UCSD-AML1 (cell line): ENCODE data around the gene ASIC5.

Source experiments
- DNase-seq: peaks from one replicate; lab custom pipeline; 2025; ENCODE audit not compliant: unreplicated experiment; lab: John Stamatoyannopoulos, UW

Gene ASIC5

DNA sequence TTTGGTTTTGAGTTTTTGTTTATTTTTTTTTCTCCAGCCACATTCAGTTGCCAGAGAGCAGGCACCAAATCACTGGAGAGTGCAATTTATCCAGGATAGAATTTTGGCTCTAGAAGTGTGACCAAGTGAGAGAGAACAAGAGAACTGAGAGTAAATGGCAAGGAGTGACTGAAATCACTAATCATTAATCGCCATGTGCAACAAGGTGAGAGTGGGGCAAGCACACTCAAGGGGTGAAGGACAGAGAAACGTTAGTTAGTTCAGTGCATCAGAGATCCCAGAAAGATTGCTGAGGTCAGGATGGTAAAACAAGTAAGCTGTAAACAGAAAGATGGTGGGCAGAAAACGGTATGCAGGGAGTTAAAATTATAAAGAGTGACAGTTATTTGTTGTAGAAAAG is 17.8 kb upstream of the ASIC5 start:
- DNase-seq = no peak

DNA sequence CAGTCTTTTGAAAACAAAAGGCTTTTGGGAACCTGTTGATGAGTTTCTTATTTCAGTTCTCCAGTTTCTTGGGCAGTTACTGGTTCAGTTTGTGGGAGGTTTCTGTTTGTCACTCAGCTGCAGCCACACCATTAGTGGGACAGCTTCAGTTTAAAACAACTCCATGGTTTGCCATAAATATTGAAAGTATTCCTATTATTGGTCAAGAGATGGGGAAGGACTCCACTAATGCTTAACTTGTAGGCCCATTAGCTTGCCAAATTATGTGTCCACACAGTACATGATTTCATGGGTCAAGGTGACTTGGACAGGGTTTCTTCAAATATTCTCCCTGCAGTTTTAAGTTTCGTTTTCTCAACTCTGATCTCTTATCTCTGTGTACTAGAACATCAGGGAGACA is 15.5 kb upstream of the ASIC5 start:
- no peak for DNase-seq

DNA sequence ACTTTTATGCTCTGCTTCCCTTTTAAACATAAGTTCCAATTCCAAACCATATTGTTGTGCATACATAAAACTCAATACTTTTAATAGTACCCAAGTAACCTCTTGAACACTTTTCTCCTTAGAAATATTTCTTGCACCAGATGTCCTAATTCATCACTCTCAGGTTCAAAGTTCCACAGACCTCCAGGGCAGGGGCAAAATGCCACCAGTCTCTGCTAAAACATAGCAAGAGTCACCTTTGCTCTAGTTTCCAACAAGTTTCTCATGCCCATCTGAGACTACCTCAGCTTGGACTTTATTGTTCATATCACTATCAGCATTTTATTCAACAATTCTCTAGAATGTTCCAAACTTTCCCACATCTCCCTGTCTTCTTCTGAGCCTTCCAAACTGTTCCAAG is 13.7 kb upstream of the ASIC5 start:
- no peak for DNase-seq

DNA sequence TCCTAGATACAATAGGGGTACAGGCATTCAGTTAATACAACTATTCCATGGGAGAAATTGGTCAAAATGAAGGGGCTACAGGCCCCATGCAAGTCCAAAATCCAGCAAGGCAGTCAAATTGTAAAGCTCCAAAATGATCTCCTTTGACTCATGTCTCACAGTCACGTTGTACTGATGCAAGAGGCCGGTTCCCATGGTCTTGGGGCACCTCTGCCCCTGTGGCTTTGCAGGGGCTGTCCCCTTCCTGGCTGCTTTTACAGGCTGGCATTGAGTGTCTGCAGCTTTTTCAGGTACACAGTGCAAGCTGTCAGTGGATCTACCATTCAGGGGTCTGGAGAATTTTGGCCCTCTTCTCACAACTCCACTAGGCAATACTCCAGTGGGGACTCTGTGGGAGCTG is 12.5 kb upstream of the ASIC5 start:
- DNase-seq = no peak

DNA sequence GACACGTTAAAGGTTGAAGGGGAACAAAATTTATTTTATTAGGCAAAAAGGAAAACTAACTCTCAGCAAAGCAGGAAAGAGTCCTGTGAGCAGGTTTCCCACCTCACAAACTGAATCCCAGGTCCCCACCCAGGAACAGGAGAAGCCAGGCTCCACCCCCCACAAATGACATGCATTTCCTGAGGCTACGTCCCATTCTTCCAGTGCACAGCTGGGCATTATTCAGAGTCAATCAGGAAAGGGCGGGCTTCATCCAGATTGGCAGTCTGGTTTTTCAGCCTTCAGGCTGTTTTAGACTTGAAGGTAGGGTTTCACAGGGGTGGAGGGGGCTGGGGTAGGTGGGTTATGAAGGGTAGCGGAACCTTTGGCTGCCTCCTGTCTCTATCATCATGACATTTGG is 11.9 kb upstream of the ASIC5 start:
- no peak for DNase-seq

DNA sequence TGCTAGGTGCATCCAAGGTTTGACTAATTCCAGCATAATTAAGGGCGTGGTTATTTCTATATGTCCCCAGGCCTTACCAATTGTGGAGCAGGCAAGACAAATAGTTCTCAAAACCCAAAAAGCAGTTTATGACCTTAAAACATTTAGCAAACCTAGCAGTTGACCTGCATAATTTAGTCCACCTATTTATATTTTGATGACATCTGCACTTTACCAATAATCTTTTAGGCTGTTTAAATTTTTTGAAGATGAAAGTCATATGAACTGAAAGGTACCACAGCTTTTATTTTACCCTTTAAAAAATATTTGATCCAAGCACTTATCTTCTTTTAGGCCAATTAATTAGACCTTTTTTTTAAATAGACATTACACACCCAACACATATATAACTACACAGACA is 9.8 kb upstream of the ASIC5 start:
- no peak for DNase-seq

DNA sequence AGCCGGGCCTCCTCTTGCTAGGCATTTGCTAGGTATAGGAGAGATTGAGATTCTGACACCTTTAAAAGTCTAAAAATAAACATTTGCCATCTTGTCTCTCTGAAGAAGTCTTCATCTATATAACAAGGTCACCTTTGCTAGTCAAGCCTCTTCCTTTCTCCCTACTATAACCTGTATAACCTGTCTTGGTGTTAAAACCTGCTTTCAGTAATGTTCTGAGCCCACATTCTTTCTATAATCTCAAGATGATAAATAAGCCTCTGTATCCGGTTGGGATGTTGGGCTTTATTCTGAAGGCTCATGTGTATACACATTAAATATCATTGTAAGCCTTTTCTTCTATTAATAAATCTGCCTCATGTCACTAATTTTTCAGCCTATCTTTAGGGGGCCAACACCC is 10.2 kb downstream of the ASIC5 start:
- DNase-seq = no peak

DNA sequence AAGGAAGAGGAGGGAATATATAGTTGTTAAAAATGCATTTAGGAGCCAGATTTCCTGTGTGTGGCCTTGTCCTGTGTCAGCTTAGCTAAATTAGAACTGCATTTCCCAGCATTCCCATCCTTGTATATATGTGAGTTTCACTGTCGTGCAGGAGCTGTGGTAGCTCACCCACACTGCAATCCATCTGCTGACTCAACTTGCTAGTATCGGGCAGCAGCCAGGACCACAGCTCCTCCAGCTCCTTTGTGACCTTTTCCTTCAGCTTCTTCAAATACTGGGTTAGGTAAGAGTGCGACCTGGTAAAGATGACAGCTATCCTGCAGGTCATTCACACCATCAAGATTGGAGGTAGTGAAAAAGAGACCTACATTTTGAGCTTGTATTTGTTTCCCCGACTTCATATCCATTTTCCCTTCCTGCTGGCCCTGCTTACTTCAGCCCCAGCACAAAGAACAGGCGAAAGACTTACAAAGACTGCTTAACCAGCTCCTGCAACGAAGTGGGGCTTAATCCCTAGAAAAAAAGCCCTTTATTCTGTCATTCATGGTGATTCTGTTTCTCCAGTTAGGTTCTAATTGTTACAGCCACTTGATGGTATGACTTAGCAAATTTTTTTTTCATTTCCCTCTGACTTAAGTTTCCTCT is 11.4 kb downstream of the ASIC5 start:
- no peak for DNase-seq

DNA sequence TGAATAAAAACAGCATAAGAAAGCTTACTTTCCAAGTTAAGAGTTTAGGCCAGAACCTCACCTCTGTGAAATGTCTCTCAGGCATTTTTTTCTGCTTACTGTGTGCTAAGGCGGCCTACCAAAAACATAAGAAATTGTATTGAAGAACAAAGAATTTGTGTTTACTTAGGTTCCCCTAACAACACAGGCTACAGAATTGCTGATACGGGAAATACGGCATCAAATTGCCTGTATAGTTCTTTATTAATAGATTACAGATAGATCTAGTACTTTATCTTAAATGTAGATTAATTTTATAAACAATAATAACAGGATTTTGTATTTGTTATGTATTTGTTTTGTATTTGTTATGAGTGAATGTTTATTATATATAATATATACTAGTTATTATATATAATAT is 12.9 kb downstream of the ASIC5 start:
- no peak for DNase-seq

DNA sequence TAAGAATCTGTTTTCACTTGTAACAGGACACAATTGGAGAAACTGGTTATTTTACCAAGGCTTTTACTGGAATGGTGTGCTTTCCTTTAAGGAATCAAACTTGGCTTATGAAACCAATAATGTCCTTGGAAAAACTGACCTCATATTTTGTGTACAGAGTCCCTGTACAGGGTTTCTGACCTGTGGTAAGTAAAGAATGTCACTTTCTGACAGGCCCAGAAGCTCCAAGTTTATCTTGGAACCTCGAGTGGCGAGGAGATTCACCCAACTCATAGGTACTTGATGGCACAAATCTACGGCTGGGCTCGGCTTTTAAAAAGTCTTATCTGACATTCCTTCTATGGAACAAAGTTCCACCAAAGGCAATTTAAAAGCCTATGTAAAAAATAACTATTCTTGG is 17.0 kb downstream of the ASIC5 start:
- no peak for DNase-seq

DNA sequence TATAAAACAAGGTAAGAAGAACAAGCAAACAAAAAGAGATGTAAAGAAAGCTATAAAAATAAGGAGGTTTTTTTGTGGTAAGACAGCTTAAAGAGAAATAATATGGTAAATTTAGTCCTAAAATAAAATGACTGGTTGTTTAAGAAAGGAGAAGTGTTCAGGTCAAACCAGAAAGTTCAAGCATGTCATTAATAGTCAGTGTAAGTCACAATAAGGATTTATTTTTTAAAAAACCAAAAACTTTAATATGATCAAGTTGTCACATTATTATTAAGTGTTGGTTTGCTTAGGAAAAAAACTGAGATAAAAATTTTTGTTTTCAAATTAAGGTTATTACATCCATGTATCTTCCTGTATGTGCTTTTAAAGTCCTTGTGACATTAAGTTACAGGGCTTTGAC is 19.1 kb downstream of the ASIC5 start:
- DNase-seq = no peak

DNA sequence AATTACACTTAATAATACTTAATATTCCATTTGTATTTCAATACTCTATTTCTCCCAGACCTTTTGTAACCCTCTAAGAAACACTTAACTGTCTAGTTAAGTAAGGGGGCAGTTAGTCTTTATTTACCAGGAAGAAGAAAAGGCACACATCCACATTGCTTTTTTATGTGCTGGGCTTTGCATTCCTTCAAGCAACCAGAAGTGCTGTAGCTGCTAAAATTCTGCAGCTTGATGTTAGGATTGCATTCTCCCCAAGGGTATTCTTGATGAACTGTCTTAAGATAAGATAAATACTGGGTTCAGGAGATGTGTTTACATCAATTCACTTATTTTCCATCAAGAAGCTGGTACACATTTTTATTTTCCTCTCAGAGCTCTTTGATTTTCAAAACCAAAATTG is 24.0 kb downstream of the ASIC5 start:
- no peak for DNase-seq

DNA sequence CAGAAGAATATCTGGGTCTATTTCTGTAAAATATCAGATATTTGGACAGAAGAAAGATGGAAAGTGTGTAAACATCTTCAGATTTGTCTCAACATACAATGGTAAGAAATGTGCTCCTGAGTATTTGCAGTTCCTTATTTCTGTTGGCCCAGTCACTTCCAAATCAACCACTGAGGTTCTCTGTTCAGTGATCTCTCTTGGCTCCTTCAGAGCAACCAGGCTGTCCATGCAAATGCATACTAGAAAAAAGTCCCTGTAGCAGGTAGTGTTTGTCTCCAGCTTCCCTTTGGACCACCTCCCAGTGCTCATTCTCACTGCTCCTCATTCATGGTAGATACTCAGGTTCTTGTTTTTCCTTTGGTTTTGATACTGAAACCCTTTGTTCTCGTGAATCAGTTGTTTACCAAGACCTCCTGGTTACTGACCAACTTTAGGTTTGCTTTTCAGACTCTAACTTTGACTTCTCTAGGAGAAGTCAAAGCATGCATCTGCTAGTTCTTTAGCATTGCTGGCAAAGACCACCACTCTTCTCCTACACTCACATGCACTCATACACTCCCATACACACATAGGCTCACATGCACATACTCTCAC is 28.8 kb downstream of the ASIC5 start:
- DNase-seq = no peak

DNA sequence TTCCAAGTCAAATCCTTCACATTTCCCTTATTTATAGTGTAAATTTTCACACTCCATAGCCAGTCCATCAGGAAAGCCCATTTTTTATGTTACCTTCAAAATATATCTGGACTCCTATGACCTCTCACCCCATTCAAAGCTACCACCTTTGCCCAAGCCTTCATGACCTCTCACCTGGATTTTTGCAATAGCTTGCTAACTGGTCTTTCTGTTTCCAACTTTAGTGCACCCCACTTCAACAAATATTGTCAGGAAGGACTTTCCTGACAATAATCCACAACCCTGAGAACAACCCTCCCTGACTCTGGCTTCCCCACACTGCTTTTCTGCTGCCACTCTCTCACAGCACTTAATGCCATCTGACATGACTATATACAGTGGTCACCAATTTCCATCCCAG is 33.4 kb downstream of the ASIC5 start:
- no peak for DNase-seq

DNA sequence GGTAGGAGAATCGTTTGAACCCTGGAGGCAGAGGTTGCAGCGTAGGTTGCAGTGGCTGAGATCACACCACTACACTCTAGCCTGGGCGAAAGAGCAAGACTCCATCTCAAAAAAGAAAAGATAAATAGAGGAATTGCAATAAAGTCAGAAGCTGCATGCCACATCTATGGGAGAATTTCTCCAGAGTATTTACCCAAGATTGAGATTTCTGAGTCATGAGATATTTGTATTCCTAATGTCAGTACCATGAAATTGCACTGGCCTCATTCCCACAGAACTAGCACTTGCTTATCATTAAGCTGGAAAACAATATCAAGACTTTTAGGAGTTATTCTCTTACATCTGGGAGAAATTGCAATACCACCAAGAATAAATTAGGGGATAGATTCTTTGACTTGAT is 37.4 kb downstream of the ASIC5 start:
- DNase-seq = no peak

DNA sequence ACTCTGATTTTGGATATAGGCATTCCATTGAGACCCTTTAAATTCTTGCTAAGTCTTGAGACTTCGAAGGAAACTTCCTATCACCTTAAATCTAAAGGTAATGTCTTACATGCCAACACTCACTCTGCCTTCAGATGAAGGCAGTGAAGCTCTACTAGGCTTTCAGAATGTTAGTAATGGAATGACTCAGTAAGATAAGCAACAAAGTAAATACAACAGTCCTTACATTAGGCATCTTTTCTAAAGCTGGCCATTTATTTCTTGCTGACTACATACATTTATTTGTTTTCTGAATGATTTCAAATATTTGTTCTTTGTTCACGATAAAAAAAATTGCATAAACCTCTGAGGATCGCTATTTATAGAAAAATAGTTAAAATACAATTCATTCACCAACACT is 43.5 kb downstream of the ASIC5 start:
- DNase-seq = no peak

DNA sequence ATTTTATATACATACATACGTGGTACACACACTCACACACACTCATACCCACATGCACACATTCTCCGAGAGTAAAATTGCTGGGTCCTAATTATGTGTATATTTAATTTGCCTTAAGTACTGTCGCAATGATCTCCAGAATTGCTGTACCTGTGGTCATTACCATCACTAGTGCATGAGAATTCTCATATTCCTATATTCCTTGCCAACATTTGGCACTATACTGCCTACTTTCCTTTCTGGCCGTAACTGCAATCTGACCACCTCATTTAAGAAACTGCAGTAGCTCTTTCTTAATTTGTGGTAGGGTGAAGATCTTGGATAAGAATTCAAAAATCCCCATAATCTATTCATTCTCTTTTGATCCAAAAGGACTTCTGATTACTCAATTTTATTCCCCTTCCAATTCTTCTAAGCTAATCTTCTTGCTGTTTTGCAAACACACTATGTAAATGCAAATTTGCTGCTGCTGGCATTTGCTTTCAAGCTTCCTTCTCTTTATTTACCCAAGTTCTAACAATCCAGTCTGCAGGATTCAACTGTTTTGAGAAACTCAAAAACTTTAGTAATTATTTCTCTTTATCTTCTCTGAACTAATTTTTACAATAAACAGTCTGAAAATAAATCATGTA is 45.1 kb downstream of the ASIC5 start:
- DNase-seq = no peak

DNA sequence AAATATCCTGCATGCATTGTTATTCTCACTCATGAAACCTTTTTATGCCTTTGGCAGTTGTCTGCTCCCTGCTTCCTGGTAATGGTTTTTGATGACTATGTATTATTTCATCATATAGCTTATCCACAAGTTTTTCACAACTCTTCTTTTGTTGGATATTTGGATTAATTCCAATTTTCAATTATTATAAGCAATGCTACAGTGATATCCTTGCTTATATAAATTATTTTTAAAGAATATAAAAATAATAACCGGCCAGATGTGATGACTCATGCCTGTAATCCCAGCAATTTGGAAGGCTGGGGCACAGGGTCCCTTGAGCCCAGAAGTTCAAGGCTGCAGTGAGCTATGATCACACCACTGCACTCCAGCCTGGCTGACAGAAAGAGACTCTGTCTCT is 47.0 kb downstream of the ASIC5 start:
- no peak for DNase-seq

DNA sequence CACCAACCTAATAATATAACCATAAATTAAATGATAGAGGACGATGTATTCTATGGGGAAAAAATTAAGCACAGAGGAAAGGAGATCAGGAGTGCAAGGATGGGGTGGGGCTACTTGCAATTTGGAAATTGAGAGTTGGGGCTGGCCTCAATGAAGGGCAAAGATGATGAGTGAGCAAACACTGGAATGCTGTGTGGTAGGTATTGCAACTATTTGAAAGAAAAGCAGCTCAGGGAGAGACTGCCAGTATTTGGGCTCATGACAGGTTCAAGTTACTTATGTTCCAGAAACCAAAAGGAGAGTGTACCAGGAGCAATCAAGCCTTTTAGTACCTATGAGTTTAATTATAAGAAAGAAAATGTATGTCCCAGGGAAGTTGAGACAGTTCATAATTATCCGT is 47.4 kb downstream of the ASIC5 start:
- DNase-seq = no peak

DNA sequence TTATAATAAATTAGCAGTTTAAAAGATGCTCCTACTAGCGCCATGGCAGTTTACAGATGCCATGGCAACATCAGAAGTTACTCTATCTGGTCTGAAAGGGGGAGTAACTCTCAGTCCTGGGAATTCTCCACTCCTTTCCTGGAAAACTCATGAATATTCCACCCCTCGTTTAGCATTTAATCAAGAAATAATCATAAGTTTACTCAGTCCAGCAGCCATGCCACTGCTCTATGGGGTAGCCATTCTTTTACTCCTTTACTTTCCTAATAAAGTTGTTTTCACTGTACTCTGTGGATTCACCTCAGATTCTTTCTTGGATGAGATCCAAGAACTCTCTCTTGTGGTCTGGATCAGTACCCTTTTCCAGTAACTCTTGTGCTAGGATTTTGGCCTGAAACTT is 55.0 kb downstream of the ASIC5 start:
- DNase-seq = no peak

DNA sequence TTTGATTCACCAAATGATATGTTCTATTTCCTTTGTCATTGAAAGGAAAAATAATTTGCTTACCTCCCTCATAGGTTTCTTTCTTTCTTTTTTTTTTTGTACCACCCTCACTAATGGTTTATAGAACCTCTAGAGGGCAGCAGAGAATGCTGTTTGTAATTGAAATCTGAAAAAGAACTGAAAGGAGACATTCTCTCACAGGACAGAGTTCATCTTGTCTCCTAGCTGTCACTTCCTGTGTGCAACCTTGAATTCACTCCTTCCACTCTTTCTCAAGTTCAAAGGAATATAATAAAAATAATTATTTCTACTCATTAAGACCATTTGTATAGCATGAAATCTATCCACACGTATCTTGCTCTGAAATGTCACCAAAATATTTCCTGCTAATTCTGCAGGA is 56.2 kb downstream of the ASIC5 start:
- no peak for DNase-seq

DNA sequence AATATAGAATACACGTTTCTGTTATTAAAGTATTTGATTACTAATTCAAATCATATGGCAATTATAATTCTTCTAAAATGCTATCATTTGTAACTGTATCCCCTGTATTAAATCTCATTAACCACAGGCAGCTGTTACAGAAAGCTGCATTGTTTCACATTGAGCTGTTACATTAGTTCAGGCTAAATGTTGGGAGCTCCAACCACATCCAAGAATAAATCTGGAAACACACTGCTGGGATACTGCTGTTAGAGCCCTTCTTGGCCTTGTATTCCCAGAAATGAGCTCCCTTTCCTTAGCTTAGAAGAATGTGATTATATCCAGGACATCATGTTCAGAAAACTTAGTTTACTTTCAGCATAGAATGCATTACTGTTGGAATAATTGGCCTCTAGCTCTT is 59.1 kb downstream of the ASIC5 start:
- DNase-seq = no peak

DNA sequence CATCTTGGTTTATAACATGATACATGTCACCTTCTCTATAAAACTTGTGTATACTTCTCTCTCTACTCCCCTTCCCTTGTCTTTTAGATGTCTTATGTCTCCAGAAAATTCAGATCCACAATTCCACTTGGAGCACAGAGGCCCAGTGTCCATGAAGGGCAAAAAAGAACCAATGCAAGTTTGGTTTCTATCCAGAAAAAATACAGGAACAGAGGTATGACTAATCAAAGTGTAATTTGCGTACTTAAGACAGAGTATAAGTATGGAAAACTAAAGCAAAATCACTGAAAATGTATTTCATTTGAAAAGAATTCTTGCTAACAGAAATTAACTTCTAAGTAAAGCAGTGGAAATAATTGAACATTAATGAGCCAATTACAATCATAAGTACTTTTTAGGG is 61.1 kb downstream of the ASIC5 start:
- DNase-seq = no peak
